Brain microvascular endothelial cell (primary cell): Measurements from ENCODE around the gene ENTPD7.
A peak's percentile ranks its signal among the peaks of the same experiment; 100 is the strongest.

Source experiments
- DNase-seq: peaks from one replicate; pipeline ENCODE4 v3.0.0-alpha.2; 2020
- H3K27ac ChIP-seq: fragments of 250-450 bp; sonication (Bioruptor Pico); 2 replicates; pipeline ENCODE4 v1.5.1; 2020; ENCODE audit warnings: mild to moderate bottlenecking, moderate library complexity
- H3K27me3 ChIP-seq: fragments of 250-450 bp; sonication (Bioruptor Pico); replicated peaks from 2 replicates; pipeline ENCODE4 v1.5.1; 2020; ENCODE audit warnings: mild to moderate bottlenecking
- H3K36me3 ChIP-seq: fragments of 250-450 bp; sonication (Bioruptor Pico); replicated peaks from 2 replicates; pipeline ENCODE4 v1.5.1; 2020; ENCODE audit warnings: mild to moderate bottlenecking
- H3K4me3 ChIP-seq: 2 replicates; pipeline ENCODE4 v1.5.1; 2011; ENCODE audit warnings: low read depth, mild to moderate bottlenecking, control low read depth, low read length, moderate library complexity
- in situ Hi-C: cut with HindIII; loops from 2 replicates; pipeline ENCODE4 v1.10.0; 2017; ENCODE audit warnings: low sequenced_read_pairs, low pct_ligation_motif_present
- TF ChIP-seq, protein P1 (sequence below): IDR thresholded peaks from 2 replicates; pipeline ENCODE4 v1.5.1; 2011; ENCODE audit warnings: low read depth, mild to moderate bottlenecking, moderate library complexity, low read length, control low read depth, inconsistent platforms; ENCODE audit errors: missing control alignments

Gene ENTPD7

DNA sequence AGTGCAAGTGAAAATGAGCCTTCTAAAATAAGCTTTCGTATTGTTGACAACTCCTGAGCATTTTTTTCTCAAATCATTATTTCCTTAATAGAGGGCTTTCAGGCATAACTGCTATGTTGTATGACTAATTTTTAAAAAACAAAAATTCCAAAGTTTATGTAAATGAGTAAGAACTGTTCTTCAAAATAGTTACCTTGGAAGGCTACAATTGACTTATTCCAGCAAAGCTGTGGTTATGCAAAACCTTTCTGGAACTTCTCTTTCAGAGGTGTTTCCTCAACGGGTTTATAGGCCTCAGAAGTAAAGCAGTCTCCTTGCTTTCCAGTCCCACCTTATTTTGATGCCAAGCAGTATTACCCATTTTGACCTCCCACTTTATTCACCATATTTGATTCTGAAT lies 41.6 kb upstream of the ENTPD7 start:
- no peak for DNase-seq
- TF ChIP-seq, protein P1, sequence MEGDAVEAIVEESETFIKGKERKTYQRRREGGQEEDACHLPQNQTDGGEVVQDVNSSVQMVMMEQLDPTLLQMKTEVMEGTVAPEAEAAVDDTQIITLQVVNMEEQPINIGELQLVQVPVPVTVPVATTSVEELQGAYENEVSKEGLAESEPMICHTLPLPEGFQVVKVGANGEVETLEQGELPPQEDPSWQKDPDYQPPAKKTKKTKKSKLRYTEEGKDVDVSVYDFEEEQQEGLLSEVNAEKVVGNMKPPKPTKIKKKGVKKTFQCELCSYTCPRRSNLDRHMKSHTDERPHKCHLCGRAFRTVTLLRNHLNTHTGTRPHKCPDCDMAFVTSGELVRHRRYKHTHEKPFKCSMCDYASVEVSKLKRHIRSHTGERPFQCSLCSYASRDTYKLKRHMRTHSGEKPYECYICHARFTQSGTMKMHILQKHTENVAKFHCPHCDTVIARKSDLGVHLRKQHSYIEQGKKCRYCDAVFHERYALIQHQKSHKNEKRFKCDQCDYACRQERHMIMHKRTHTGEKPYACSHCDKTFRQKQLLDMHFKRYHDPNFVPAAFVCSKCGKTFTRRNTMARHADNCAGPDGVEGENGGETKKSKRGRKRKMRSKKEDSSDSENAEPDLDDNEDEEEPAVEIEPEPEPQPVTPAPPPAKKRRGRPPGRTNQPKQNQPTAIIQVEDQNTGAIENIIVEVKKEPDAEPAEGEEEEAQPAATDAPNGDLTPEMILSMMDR, result no peak
- in situ Hi-C loops, result no loop called here
- Histone ChIP-seq H3K27me3 (no peaks in the 10 kb centered on the region), H3K36me3 (no peaks in the 10 kb centered on the region), H3K27ac (no peak overlapping the region), H3K4me3 (no peak overlapping the region)

DNA sequence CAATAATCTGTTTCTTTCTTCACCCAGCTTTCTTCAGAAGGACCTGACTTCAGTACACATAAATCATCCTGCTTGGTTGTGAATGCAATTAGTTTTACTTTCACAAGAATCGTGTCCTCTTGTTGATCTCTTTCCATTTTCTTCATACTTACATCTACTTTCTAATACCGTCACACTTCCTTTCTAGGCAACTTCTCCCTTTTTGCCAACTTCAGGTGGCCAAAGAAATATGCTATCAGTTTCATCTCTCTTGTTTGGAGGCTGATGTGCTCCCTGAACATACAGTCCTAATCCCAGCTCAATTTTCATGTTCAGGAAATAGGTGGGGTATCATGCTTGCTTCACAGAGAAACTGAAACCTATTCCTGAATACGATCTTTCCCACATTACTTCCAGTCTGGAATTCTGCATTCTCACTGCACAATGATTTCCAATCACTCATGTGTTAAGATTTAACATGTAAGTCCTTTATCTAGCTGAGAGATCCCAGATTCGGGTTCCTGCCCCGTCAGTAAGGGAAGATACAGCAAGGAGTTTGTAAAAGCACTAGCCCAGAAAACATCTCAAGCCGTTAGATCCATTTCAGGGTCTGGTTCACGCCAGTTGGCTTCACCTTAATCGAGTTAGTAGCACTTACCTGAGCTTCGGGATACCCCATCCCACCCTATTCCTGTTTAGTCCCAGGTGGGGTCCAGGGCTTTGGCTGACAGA lies 40.1 kb upstream of the ENTPD7 start:
- Histone ChIP-seq H3K36me3 (no peaks in the 10 kb centered on the region), H3K27me3 (no peaks in the 10 kb centered on the region), H3K27ac (peak overlapping the region; percentile 40), H3K4me3 (peak overlapping the region; percentile 88)
- TF ChIP-seq, protein P1, result no peak
- in situ Hi-C loops, result no loop called here
- no peak for DNase-seq

DNA sequence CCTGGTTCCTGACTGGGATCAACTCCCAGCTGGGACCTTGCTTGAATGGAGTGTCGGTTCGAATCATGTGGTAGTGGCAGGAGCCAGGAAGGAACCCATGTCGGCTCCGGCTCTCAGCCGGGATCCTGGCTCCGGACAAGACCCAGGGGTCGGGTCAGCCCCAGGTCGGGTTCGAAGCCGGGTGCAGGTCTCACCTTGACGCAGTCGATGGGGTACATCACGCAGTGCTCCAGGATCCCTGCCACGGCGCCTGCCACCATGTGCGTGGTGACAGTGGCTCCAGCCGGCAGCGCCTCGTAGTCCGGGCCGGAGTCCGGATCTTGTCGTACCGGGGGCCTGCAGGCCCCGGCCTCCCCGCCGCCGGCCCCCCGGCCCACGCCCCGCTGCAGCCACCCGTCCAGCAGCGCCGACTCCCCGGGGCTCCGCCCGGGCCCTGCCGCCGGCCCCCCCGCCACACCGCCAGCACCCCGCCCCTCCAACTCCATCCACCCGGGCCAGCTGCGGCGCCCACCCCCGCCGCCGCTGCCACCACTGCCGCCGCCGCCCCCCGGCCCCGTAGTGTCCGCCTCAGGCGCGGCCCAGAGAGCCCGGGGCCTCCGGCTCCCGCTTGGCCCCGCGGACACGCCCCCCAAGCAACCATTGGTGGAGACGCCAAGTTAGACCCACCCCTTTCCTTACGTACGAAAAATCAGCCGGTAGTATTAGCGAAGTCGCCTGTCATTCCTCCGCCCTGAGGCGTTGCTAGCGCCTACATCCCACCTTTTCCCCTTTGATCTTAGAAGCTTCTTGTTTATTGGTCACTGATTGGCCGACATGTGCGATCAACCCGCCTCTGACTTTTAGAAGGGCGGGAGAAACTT lies 39.2 kb upstream of the ENTPD7 start, which contains the start of gene SLC25A28:
TSS of gene SLC25A28 (minus strand) at position 589 of the 860 bp plus-strand sequence. CDS start at position 485, 104 bp downstream.
- TF ChIP-seq, protein P1, result no peak
- H3K27me3 ChIP-seq, result no peaks in the 10 kb centered on the region
- DNase-seq, result peak; percentile 100
- H3K4me3 ChIP-seq, result peak within 1 kb of the TSS; percentile 88
- H3K27ac ChIP-seq, result peak within 1 kb of the TSS; percentile 96
- in situ Hi-C loops, result no loop called here
- H3K36me3 ChIP-seq, result no peaks in the 10 kb centered on the region

DNA sequence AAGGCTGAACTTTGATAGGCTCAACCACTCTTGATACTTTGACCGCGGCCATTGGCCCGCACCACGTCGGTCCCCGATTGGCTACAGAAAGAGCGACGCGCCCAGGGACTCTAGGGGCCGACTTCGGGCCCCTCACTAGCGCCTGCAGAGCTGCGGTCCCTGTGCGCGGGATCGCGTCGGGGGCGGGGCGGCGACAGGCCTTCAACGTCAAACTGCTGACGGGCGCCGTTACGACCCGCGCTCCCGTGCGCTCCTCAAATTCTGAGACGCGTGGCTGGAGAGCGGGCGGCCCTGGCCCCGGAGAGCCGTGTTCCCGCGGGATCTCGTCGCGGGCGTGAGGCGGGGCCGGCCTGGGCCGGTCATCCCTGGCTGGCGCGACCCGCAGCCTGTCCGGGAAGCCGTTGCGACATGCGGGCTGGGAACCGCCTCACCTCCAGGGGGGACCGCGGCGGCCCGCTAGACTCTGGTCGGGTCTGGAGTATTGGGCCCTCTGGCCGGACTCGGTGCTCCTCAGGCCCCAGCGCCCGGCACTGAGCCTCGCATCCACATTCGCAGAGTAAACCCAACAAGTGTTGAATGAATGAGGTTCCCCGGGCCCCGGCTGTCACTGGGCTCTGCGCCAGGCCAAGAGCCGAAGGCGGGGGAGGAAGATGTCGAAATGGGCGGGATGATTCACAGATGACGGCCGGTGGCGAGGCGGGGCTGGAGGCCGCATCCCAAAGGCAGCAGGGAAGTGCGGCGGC lies 38.4 kb upstream of the ENTPD7 start:
- DNase-seq, result peak; percentile 93
- Histone ChIP-seq H3K27me3 (no peaks in the 10 kb centered on the region), H3K4me3 (peak overlapping the region; percentile 67), H3K27ac (peak overlapping the region; percentile 96), H3K36me3 (no peaks in the 10 kb centered on the region)
- in situ Hi-C loops, result no loop called here
- TF ChIP-seq, protein P1, result no peak

DNA sequence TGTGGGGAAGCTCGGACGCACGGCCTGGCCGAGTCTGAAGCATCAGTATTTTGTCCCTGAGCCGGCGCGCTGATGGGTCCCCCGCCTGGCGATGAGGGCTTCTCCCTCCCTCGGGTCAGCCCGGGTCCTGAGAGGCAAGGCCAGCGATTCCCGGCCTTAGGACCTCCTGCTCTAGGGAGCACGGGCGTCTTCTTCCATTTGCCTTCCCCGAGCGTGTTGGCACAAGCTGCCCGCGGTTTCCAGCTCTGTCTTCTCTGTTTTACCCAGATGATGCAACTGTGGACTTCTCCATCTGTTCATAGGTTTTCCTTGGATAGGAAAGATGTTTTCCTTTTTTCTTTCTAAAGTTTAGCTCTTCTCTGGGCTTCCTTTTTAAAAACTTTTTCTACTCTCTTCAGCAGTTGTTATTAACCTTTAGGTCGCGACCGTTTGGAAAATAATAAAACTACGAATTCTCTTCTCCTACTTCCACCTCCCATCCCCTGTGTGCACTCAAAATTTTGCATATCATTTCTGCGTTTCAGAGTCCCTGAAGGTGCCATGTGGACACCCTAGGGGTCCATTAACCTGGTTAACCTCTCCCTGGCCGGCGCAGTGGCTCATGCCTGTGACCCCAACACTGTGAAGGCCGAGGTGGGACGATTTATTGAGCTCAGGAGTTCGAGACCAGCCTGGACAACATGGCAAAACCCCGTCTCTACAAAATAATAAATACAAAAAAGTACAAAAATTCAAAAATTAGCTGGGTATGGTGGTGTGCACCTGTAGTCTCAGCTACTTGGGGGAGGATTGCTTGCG lies 37.7 kb upstream of the ENTPD7 start:
- Histone ChIP-seq H3K36me3 (no peaks in the 10 kb centered on the region), H3K27ac (peak overlapping the region; percentile 96), H3K27me3 (no peaks in the 10 kb centered on the region), H3K4me3 (peak overlapping the region; percentile 67)
- in situ Hi-C loops, result no loop called here
- DNase-seq, result no peak
- TF ChIP-seq, protein P1, result no peak
